Measurements from ENCODE around the gene SCML1.

DNA sequence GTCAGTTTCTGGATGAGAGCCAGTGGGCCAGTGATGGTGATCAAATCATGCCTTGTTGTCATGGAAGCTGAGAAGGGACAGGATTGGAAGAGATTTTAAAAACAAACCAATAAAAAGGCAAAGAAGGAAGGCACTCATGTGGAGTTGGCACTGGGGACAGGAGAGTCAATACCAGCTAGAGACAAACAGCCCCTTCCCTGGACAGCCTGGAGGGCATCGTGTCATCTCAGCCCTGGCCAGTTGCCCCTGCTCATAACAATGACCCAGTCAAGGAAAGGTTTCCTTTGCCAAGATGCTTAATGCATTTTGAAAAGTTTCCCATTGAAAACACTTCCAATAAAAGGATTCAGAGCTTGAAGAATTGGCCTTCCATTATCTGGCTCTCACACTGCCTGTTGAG lies 55.5 kb downstream of the SCML1 start:
- TF ChIP-seq CTCF (IDR thresholded peaks at IDR 0.05): no peak
- no peak for TF ChIP-seq POLR2A (IDR thresholded peaks at IDR 0.05)

Measured in sigmoid colon (tissue), 3 donors.